DMS153 treated with DMSO at 0.1 percent for 48 hours (cell line): ENCODE measurements around the gene TLDC2.
"Not testable (repeated sequence)": the region's sequence is repeated elsewhere in the genome, so short reads cannot be mapped to it uniquely, and the experiment has no call there.

Source experiments
- DNase-seq: peaks from one replicate; lab custom pipeline; 2025; ENCODE audit not compliant: unreplicated experiment; lab: John Stamatoyannopoulos, UW

Gene TLDC2

GRCh38 chr20:36866681-36867495 lies 9.1 kb upstream of the TLDC2 start:
- no peak for DNase-seq

GRCh38 chr20:36871640-36872570 lies 4.0 kb upstream of the TLDC2 start:
- DNase-seq = no peak

- DNase-seq = no peak
Measured at GRCh38 chr20:36872852-36873251, 3.1 kb upstream of the TLDC2 start.

GRCh38 chr20:36873498-36874189 lies 2.3 kb upstream of the TLDC2 start:
- DNase-seq = no peak

- not testable (repeated sequence) for DNase-seq
Measured at GRCh38 chr20:36875093-36875492, 845 bp upstream of the TLDC2 start.

- no peak for DNase-seq
Measured at GRCh38 chr20:36876473-36876833, 515 bp downstream of the TLDC2 start.

- DNase-seq = no peak
Measured at GRCh38 chr20:36878941-36879340, 3.0 kb downstream of the TLDC2 start.

- no peak for DNase-seq
Measured at GRCh38 chr20:36880741-36881250, 4.9 kb downstream of the TLDC2 start.

GRCh38 chr20:36881331-36881730 lies 5.4 kb downstream of the TLDC2 start:
- DNase-seq = no peak

GRCh38 chr20:36881888-36882287 lies 6.0 kb downstream of the TLDC2 start:
- no peak for DNase-seq

GRCh38 chr20:36883977-36884535 lies 8.1 kb downstream of the TLDC2 start:
- no peak for DNase-seq

- no peak for DNase-seq
Measured at GRCh38 chr20:36885356-36885755, 9.4 kb downstream of the TLDC2 start.

GRCh38 chr20:36886859-36887751 lies 11.2 kb downstream of the TLDC2 start:
- DNase-seq = peak; percentile 79

- DNase-seq = no peak
Measured at GRCh38 chr20:36887752-36888090, 11.8 kb downstream of the TLDC2 start.

- DNase-seq = no peak
Measured at GRCh38 chr20:36888880-36889516, 13.1 kb downstream of the TLDC2 start.

- DNase-seq = no peak
Measured at GRCh38 chr20:36890586-36890985, 14.6 kb downstream of the TLDC2 start.

- no peak for DNase-seq
Measured at GRCh38 chr20:36891211-36891610, 15.3 kb downstream of the TLDC2 start.

GRCh38 chr20:36893801-36894200 lies 17.9 kb downstream of the TLDC2 start:
- no peak for DNase-seq

- no peak for DNase-seq
Measured at GRCh38 chr20:36895036-36895435, 19.1 kb downstream of the TLDC2 start.

GRCh38 chr20:36904690-36905089 lies 28.8 kb downstream of the TLDC2 start:
- no peak for DNase-seq
